Stimulated activated CD4-positive, alpha-beta T cell treated with anti-CD3 and anti-CD28 coated beads, Interleukin-15, amount 100 ng/mL, for 1 hour (primary cell): ENCODE results near the gene CLDN7.

Experiments
- DNase-seq, 2 donors: peaks; one replicate each; pipeline ENCODE4 v3.0.0-alpha.2; 2020; ENCODE audit warnings: low read depth in 1 of 2, low spot score in 1 of 2

CLDN7 gene

DNA sequence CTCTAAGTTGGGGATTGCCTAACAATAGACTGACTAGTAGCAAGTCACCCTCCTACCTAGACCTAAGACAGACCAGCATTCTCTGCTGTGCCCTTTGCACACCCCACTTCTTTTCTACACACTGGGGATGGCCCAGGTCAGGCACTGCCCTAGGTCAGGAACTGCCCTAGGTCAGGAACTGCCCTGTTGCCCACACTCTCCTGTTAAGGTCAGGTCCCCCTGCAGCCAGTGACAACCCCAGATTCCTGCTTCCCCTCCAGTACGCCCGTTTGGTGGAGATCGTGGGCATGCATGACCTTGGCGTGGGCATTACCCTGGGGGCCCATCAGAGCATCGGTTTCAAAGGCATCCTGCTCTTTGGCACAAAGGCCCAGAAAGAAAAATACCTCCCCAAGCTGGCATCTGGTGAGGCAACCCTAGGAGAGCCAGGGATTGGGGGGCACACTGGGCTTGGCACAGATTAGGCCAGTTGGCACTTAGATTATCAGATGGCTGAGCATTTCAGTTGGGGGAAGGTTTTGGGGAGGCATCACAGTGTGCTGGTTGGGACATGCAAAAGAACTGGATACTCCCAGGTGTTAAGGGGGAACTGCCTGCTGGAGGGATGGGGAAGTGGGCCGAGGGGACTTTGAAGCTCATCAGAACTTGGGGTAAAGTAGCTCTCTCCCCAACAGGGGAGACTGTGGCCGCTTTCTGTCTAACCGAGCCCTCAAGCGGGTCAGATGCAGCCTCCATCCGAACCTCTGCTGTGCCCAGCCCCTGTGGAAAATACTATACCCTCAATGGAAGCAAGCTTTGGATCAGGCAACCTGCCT lies 40.8 kb downstream of the CLDN7 start:
- DNase-seq = no peak

DNA sequence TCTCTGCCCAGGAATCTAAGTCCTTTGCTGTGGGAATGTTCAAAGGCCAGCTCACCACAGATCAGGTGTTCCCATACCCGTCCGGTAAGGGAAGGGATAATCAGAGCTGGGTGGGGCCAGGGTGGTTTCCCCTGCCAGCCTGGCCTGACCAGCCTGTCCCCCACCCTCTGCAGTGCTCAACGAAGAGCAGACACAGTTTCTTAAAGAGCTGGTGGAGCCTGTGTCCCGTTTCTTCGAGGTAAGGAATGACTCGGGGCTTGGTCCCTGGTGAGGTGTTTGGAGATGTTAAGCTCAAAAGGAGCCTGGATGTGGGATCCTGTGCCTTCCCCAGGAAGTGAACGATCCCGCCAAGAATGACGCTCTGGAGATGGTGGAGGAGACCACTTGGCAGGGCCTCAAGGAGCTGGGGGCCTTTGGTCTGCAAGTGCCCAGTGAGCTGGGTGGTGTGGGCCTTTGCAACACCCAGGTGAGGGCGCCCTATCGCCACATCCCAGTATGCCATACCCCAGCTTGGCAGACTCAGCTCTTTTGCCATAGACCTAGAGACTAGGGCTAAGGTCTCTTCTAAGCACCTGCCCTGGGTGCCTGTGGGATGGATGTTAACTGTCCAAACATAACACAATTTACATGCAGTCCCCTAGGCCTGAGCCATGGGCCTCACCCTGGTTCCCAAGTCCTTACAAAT lies 41.5 kb downstream of the CLDN7 start:
- peak; percentile 26 to 42 for DNase-seq

DNA sequence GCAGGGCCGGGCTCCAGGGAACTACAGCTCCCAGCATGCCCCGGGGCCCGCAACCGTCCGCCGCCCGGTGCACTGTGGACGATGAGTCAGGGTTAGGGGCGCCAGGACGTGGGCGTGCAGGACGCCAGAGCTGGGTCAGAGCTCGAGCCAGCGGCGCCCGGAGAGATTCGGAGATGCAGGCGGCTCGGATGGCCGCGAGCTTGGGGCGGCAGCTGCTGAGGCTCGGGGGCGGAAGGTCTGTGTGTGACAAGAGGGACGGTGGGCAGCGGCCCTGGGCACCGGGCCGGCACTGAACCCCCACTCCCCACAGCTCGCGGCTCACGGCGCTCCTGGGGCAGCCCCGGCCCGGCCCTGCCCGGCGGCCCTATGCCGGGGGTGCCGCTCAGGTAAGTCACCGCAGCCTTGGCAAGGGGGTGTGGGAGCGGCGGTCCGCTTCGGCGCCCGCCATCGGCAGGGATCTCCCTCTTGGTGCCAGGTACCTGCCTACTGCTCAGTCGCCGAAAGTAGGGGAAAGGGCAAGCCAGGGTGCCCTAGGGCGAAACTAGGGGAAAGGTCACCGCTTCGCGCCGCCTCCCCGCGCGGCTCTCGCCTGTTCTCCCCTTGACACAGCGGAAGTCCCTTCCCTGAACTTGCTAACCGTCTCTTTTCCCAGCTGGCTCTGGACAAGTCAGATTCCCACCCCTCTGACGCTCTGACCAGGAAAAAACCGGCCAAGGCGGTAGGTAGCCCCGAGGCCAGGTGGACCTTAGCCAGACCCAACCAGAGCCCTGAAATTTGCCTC lies 42.3 kb downstream of the CLDN7 start, which contains the start of the genes ACADVL and DLG4:
TSS of gene ACADVL (plus strand) at position 127 of the 781 bp plus-strand sequence. CDS start at position 174, 47 bp downstream.
TSS of gene DLG4 (minus strand) at position 25 of the 781 bp plus-strand sequence.
- DNase-seq = peak; percentile 52 to 69

DNA sequence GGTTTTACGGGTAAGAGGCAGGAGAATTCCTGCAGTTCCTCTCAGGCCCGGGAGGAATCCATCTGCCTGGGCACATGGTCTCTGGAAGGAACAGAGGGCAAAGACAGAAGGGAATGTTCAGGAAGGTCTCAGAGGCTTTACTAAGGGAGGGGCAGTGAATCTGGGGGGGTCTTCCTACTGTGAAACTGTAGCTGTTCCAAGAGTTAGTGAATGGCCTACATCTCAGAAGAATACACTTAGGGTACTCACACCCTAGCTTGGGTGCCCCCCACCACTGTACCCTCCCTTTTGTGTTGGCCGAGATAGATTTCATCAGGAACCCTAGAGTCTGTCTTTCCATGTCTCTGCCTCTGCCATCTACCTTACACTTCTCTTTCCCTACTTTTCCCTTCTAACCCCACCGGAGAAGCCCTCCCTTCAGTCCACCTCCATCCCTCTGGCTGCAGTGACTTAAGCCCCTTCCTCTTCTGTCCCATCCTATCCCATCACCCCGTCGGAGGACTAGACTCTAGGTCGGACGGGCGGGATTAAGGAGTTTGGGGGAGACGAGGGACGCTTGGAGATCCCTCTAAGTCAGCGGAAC lies 43.0 kb downstream of the CLDN7 start:
- DNase-seq = no peak

DNA sequence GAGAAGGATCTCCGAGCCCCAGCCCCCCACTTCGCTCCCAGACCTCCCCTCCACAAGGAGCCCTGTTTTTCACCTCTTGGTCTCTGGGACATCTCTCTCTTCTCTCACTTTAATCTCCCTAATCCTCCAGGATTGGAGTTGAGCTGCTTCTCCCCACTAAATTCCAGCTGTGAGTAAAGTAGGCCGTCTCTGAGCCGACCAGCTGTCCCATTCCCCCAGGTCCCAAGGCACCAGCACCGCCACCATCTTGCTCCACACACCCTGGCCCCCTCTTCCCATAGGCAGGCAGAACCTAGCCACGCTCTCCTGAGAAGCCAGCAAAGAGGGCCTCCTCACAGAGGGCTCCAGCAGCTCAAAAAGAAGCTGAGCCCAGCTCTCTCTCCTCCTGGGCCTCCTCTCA lies 43.5 kb downstream of the CLDN7 start:
- DNase-seq = no peak

DNA sequence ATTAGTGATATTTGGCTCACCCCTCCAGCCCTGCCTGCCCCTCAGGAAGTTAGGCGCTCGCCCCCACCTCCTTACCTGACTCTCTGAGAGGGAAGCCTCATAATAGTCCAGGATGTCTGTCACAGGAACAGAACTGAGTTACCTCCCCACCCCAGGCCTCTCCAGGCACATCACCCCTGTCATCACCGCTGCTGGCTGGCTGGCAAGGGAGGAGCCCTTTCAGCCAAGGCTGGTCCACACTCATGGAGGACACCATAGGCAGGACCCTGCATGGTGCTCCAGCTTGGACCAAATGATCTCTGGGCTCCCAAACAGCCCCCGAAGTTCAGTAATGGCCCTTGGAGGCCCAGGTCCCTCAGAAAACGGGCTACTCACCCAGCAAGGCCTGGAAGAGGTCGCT lies 44.1 kb downstream of the CLDN7 start:
- DNase-seq = no peak

DNA sequence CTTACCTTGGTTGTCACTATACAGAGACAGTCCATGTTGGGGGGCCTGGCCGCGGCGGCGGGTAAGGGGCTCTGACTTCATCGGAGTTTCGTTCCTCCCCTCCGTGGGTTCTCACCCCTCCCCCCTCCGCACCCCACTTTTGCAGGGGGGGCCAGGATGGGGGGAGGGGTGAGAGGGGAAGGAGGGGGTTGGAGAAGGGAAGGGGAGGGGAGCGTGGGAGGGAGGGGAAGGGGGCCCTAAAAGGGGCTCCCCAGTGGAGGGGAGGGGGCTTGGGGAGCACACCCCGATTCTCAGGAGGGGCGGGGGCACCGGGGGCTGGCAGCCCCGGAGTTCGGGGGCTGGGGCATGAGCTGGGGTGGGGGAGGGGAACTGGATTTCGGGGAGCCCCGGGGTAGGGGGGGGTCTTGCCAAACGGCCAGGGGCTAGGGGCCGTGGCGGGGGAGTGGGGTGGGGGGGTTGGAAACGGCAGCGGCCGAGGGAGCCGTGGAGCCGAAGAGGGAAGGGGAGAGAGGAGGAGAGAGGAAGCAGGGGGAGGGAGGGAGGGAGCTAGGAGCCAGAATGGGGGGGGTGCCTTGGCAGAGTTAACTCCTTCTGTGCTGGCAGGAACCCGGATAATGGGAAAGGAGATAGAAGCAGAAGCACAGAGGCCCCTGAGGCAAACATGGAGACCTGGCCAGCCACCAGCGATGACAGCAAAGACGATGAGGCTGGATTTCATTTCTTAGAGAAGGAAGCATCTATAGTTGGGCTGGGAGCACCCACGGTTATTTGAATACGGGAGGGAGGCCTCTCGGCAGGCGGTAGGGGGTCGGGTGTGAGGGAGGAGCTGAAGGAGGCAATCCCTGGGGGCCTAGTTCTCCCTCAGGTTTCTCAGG lies 44.9 kb downstream of the CLDN7 start:
- no peak for DNase-seq

DNA sequence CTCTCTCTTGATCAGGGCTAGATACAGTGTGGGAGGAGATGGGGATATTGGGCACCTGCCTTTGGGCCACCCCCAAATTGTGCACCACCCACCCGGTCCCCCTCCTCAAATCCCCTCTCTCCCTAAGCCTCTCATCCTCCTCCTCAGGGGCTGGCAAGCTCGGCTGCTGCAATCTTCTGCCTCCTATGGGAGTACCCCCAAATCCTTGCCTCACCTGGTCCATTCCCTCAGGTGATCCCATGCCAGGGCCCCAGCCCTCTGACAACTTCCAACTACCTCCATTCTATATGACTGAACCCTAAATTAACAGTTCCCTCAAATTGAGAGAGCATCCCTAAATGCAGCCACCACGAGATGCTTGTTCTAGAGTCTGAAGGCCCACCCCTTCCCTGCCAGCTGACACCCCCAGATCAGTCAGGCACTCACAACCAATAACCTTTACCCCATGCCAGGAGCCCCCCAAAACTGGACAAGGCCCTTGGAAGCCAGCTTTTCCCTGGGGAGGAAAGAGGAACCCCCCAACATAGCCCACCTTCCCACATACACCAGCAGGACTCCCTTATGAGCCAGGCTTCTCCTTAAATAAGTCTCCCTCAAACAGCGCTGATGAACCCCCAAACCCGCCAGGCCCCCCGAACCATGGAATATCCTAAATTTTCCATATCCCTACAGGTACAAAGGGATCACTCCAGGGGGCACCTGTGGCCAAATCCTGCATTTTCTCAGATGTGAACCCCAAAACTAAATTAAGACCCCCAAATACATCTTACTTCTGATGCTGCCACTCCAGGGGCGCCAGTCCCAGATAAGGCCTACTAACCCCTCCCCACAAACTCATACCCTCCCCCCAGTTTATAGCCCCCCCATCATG lies 45.8 kb downstream of the CLDN7 start:
- DNase-seq = no peak

DNA sequence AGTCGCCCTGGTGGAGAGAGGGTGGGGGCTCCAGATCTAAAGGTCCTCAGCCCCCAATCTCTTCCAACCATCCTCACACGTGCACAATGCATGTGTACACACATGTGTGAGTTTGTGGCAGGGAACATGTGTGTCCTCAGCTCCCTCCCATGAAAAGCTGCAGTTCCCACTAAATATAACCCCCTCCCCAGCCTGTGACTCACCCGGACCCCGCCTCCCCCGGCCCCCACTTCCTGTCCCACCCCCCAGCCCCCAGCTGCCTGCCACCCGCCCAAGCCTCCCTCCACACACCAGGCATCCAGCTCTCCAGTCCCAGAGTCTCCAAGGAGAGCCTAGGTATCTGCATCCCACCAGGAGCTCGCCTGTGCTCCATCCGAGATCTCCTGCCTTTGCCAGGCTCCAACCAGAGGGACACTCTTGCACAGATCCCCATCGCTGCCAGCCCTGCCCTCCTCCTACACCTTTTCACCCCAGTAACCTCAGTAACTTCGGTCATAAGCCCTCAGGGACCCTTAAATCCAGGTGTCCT lies 46.6 kb downstream of the CLDN7 start:
- no peak for DNase-seq

DNA sequence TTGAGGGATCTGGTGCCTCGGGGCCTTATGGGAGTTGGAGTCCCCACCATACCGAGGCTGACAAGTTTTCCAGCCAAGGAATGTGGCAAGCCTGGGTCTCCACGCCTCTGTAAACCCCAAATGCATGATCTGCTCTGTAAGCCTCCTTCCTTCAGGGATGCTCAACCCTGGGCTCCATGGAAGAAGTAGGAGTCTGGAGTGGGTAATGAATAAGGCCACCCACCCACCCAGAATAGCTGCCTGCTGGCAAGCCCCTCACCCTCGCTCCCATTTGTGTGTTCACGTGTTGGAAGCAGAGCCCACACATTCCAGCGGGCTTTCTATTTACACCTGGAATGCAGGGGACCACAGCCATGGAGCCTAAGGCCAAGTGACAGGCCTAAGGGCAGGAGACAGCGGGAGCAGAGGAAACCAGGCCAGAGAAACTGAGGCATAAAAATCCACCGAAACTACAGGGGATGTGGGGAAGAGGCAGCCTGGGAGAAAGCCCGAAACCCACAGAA lies 47.1 kb downstream of the CLDN7 start:
- no peak for DNase-seq

DNA sequence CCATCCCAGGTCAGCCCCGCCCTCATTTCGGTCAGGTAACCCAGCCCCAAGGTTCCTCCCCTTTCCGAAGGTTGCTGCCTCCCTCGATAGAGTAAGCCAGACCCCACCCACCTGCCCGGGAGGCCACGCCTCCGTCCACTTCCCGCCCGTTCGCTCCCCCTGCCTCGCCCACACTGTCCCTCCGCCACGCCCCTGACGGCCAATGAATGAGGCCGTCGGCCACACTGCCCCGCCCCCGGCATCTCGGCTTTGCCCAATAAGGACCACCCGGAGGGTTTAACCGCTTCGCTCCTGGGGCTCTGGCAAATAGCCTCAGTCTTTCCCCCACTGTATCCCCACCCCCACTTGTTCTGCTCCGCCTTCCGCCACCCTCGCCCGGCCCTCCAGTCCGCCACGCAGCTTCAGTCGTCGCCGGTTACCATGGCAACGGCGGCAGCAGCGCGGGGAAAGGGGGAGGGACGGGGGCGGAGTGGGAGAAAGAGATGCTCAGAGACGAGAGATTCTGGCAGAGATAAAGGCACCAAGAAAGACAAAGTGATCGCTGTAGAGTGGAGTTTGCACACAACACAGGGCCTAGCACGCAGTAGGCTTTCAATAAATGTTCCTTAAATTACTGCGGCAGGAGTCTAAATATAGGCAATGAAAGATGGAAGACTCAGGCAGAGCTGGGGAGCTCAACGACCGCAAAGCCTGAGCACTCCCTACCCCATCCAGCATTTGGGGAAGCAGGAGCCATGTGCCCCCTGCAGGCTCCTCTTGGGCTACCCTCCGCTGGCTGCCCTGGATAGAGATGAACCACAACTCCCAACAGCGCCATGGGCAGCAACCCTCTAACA lies 47.8 kb downstream of the CLDN7 start:
- DNase-seq = peak; percentile 99

DNA sequence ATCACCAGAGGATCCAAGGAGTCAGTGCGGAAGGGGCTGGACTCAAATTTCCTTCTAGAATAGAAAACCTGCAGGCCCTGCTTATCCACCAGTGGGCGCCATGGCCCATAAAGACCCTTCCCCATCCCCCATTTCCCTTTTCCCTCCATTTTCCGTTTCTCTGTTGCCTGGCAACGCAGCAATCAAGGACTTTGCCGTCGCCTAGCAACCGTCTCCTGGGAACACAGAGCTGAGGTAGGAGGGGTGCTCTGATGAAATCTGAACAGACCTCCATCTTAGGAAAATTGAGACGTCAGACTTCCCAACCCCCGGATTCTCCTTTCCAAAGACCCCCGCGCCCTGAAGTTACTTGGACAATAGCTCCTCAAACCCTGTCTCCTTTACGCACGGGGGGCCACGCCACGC lies 48.4 kb downstream of the CLDN7 start:
- DNase-seq = no peak

DNA sequence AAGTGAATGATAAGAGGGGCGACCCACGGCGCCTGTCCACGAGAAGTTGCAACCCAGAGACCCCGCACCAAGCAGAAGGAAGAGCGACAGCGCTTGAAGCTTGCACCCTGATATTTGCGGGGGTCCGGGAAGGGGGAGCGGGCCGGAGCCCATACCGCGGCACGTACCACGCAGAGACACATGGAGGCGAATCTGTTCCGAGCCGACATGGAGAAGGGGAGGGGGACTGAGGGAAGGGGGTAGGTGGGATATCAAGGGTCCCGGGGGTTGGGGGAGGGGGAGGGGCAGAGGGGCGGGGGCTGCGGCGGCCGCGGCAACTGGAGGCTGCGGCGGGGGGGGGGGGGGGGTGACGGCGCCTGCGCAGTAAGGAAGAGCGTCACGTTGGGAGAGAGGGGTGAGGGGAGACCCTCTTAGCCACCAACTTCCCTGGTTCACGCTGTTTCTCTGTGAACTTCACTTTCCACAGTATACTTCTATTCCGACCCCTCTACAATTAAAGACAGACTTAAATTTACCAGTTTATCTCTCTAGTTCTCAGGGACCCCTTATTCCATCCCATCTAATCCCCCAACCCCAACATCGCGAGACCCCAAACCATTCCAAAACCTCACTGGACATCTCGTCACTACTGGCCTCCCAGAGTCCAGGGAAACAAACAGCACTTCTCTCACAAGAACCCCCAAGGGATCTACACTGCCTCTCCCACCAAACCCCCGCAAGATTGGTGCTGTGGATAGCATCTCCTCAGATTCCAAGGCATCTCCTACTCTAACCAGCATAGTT lies 50.6 kb downstream of the CLDN7 start:
- DNase-seq = no peak
